AG09309 (cell line): ENCODE measurements around the gene SIAH3.

Source experiments
- DNase-seq: peaks from one replicate; pipeline ENCODE4 v3.0.0-alpha.2; 2010; ENCODE audit warnings: low read depth
- H3K4me3 ChIP-seq: 2 replicates; pipeline ENCODE4 v1.5.1; 2011; ENCODE audit warnings: mild to moderate bottlenecking, low read depth, low read length, moderate library complexity; ENCODE audit not compliant: control insufficient read depth
- TF ChIP-seq, protein P1 (sequence below): IDR thresholded peaks from 2 replicates; pipeline ENCODE4 v1.5.1; 2011; ENCODE audit warnings: mild to moderate bottlenecking, low read depth, low read length, inconsistent platforms; ENCODE audit not compliant: insufficient read depth, control insufficient read depth; ENCODE audit errors: missing control alignments

SIAH3 gene

DNA sequence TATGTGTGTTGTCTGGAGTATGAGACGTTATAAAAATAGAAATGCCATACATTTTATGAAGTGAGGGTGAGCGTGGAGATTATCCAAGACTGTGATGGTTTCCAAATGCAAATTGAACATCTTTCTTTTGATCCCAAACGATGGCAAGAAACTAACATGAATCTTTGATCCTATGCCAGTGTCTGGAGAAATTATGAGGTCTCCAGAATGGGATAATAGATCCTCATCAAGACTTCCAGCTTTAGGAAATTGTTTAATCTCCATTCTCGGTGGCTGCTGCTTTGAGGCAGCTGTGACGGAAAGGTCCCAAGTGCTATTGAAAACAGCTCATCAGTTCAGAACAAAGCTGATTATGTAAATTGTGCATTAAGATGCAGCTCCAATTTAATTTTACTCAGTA lies 118.6 kb downstream of the SIAH3 start:
- no peak for DNase-seq
- no peak overlapping the region for H3K4me3 ChIP-seq
- TF ChIP-seq, protein P1, sequence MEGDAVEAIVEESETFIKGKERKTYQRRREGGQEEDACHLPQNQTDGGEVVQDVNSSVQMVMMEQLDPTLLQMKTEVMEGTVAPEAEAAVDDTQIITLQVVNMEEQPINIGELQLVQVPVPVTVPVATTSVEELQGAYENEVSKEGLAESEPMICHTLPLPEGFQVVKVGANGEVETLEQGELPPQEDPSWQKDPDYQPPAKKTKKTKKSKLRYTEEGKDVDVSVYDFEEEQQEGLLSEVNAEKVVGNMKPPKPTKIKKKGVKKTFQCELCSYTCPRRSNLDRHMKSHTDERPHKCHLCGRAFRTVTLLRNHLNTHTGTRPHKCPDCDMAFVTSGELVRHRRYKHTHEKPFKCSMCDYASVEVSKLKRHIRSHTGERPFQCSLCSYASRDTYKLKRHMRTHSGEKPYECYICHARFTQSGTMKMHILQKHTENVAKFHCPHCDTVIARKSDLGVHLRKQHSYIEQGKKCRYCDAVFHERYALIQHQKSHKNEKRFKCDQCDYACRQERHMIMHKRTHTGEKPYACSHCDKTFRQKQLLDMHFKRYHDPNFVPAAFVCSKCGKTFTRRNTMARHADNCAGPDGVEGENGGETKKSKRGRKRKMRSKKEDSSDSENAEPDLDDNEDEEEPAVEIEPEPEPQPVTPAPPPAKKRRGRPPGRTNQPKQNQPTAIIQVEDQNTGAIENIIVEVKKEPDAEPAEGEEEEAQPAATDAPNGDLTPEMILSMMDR = no peak

DNA sequence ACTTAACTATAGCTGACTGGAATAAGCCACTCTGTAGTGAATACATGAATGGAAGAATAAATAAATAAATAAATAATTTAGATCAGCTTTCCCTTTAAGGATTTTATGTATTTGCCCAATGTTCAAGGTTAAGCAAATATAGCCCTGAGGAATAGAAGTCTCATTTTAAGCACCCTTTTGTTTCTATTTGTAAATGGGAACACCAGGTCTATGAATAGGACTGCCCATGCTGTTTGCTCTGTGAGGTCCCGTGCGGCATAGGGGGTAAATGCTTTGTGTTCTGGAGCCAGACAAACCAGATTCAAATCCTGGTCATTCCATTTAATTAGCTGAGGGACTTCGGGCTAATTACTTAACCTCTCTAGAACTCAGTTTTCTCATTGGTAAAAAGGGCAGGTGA lies 120.1 kb downstream of the SIAH3 start:
- H3K4me3 ChIP-seq = no peak overlapping the region
- no peak for DNase-seq
- TF ChIP-seq, protein P1 = no peak

DNA sequence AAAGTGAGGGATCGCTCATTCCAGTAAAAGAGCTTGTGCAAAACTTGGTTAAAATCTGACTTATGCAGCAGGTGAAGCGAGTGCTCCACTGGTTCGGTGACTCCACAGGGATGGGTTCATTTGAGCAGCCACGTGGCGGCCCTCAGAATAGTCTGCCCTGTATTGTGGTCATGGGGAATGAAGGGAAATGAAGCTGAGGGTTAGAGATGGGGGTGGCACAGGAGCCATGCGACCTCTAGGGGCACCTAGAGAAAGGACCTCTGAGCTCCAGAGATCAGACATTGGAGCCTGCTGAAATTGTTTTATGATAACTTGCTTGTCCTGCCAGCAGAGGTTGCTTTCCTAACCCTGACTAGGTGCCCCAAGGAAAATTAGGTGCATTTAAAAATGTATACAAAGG lies 122.8 kb downstream of the SIAH3 start:
- no peak overlapping the region for H3K4me3 ChIP-seq
- TF ChIP-seq, protein P1 = peak; percentile 25
- no peak for DNase-seq
